GM18498 (cell line): ENCODE measurements around the gene MIOS.
A peak's percentile ranks its signal among the peaks of the same experiment; 100 is the strongest.
"Not testable (repeated sequence)": the region's sequence is repeated elsewhere in the genome, so short reads cannot be mapped to it uniquely, and the experiment has no call there.

Experiments used
- ATAC-seq: cut with Tn5 transposase; IDR thresholded peaks from one replicate; pipeline ENCODE4 v1.9.1; 2021; ENCODE audit warnings: mild to moderate bottlenecking, moderate library complexity; ENCODE audit not compliant: unreplicated experiment

MIOS gene

GRCh38 chr7:7640221-7641128 is 73.8 kb downstream of the MIOS start, which contains the start of gene UMAD1:
TSS of gene UMAD1 (plus strand) at chr7:7640752. CDS start at chr7:7673372, 32,620 bp downstream.
- ATAC-seq: peak; percentile 98

GRCh38 chr7:7641129-7641663 is 74.5 kb downstream of the MIOS start:
- peak; percentile 11 for ATAC-seq

- ATAC-seq: no peak
These were observed 75.4 kb downstream of the MIOS start for GRCh38 chr7:7642081-7642480.

- ATAC-seq: no peak
These were observed 80.9 kb downstream of the MIOS start for GRCh38 chr7:7647495-7648036.

- ATAC-seq: no peak
These were observed 84.1 kb downstream of the MIOS start for GRCh38 chr7:7650682-7651206.

GRCh38 chr7:7651479-7651878 is 84.8 kb downstream of the MIOS start:
- ATAC-seq: no peak

GRCh38 chr7:7652798-7653540 is 86.3 kb downstream of the MIOS start:
- ATAC-seq: no peak

GRCh38 chr7:7653593-7654187 is 87.0 kb downstream of the MIOS start:
- ATAC-seq: no peak

GRCh38 chr7:7654964-7655715 is 88.5 kb downstream of the MIOS start:
- ATAC-seq: no peak

GRCh38 chr7:7656459-7656858 is 89.8 kb downstream of the MIOS start:
- ATAC-seq: not testable (repeated sequence)
